CD4-positive, alpha-beta T cell treated with Interleukin-17A for 1 hour (primary cell): ENCODE data around the gene TNRC6C.
A peak's percentile ranks its signal among the peaks of the same experiment; 100 is the strongest.
"Not testable (repeated sequence)": the region's sequence is repeated elsewhere in the genome, so short reads cannot be mapped to it uniquely, and the experiment has no call there.

ENCODE experiments used
- DNase-seq: peaks from one replicate; pipeline ENCODE4 v3.0.0-alpha.2; 2020

TNRC6C gene

GRCh38 chr17:77930780-77931768, 27.4 kb upstream of the TNRC6C start:
- no peak for DNase-seq

- no peak for DNase-seq
Measured at GRCh38 chr17:77933777-77934398, 24.6 kb upstream of the TNRC6C start.

- DNase-seq, result no peak
Measured at GRCh38 chr17:77935121-77935571, 23.4 kb upstream of the TNRC6C start.

GRCh38 chr17:77935744-77936143, 22.8 kb upstream of the TNRC6C start:
- not testable (repeated sequence) for DNase-seq

GRCh38 chr17:77936881-77937280, 21.6 kb upstream of the TNRC6C start:
- no peak for DNase-seq

- no peak for DNase-seq
Measured at GRCh38 chr17:77941004-77941403, 17.5 kb upstream of the TNRC6C start.

- no peak for DNase-seq
Measured at GRCh38 chr17:77942112-77942988, 16.2 kb upstream of the TNRC6C start.

- no peak for DNase-seq
Measured at GRCh38 chr17:77943971-77944370, 14.5 kb upstream of the TNRC6C start.

- DNase-seq, result no peak
Measured at GRCh38 chr17:77944390-77945222, 13.9 kb upstream of the TNRC6C start.

GRCh38 chr17:77946900-77947645, 11.4 kb upstream of the TNRC6C start:
- DNase-seq, result no peak

- DNase-seq, result no peak
Measured at GRCh38 chr17:77948690-77949114, 9.8 kb upstream of the TNRC6C start.

- no peak for DNase-seq
Measured at GRCh38 chr17:77951123-77951522, 7.4 kb upstream of the TNRC6C start.

- no peak for DNase-seq
Measured at GRCh38 chr17:77952368-77952767, 6.1 kb upstream of the TNRC6C start.

- no peak for DNase-seq
Measured at GRCh38 chr17:77957235-77957856, 1.2 kb upstream of the TNRC6C start.

- no peak for DNase-seq
Measured at GRCh38 chr17:77958716-77959125, 218 bp downstream of the TNRC6C start.

- DNase-seq, result peak; percentile 32
Measured at GRCh38 chr17:77959126-77959925, 823 bp downstream of the TNRC6C start.

- DNase-seq, result peak; percentile 40
Measured at GRCh38 chr17:77959926-77960521, 1.5 kb downstream of the TNRC6C start.

- DNase-seq, result no peak
Measured at GRCh38 chr17:77961741-77962140, 3.2 kb downstream of the TNRC6C start.

- no peak for DNase-seq
Measured at GRCh38 chr17:77962348-77962747, 3.8 kb downstream of the TNRC6C start.
